HG03354 (cell line): Measurements from ENCODE around the gene KIF17.

ENCODE experiments used
- ATAC-seq: cut with Tn5 transposase; IDR thresholded peaks from one replicate; pipeline ENCODE4 v1.9.1; 2021; ENCODE audit warnings: mild to moderate bottlenecking; ENCODE audit not compliant: unreplicated experiment, poor library complexity, severe bottlenecking

KIF17 gene

GRCh38 chr1:20634594-20635084 is 83.2 kb downstream of the KIF17 start:
- ATAC-seq, result no peak

GRCh38 chr1:20634065-20634593 is 83.7 kb downstream of the KIF17 start:
- peak; percentile 12 for ATAC-seq

- peak; percentile 70 for ATAC-seq
Observed at GRCh38 chr1:20633190-20634064, 84.4 kb downstream of the KIF17 start, which contains the start of gene PINK1. PINK1 (plus strand) TSS chr1:20633458; CDS start chr1:20633549, 91 bp downstream.

GRCh38 chr1:20632386-20632785 is 85.4 kb downstream of the KIF17 start:
- no peak for ATAC-seq

- ATAC-seq, result no peak
Observed at GRCh38 chr1:20630729-20631128, 87.1 kb downstream of the KIF17 start.

GRCh38 chr1:20626524-20626923 is 91.3 kb downstream of the KIF17 start:
- no peak for ATAC-seq

GRCh38 chr1:20626098-20626427 is 91.7 kb downstream of the KIF17 start:
- no peak for ATAC-seq

GRCh38 chr1:20625176-20626097 is 92.4 kb downstream of the KIF17 start:
- no peak for ATAC-seq

GRCh38 chr1:20624709-20625108 is 93.1 kb downstream of the KIF17 start:
- no peak for ATAC-seq

GRCh38 chr1:20621012-20621411 is 96.8 kb downstream of the KIF17 start:
- no peak for ATAC-seq

- no peak for ATAC-seq
Observed at GRCh38 chr1:20619999-20620398, 97.8 kb downstream of the KIF17 start.

GRCh38 chr1:20618550-20618949 is 99.3 kb downstream of the KIF17 start:
- no peak for ATAC-seq

GRCh38 chr1:20616847-20617487 is 100.8 kb downstream of the KIF17 start:
- ATAC-seq, result no peak

GRCh38 chr1:20615946-20616846 is 101.6 kb downstream of the KIF17 start:
- ATAC-seq, result no peak

- no peak for ATAC-seq
Observed at GRCh38 chr1:20614131-20614579, 103.7 kb downstream of the KIF17 start.
